ENCODE data around the gene FAF2. TPM values are rescaled to one million over a fixed set of nuclear protein-coding genes. Genes with fewer than 3 reads are reported as not detected.

The FAF2 gene
- total RNA-seq, 2 experiments from 2014 or later = 29.9 to 38.7 TPM

DNA sequence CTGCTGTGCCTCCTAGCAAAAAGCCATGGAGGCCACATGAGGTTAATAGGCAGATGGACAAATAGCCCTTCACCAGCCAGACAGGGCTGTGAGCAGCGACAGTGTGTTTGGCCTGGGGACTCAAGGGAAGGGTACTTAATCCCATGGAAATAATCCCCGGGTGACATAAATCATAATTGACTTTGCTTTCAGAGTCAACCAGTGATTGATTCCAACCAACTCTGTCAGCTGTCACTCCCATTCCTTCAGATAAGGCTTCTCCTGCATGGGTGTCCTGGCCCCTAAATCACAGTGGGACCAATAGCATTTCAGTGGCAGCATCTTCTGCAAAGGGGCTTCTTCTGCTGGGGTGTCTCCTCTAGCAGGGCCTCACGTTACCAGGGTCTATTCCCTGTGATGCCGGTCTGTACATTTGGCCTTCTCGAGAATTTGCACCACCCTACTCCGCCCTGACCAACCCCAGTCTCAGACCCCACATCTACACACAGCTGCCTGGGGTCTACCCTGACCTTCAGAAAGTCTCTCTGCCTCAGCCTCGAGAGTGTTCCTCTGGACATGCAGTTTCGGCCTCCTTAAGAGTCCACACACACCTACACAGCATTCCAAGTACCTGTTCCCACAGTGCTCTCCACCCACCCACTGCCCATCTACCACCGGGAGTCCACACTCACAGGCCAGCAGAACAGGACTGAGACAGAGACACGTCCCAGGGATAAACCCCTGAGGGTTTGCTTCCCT lies 35.5 kb upstream of the FAF2 start:
- DNase-seq (no peak), ATAC-seq (no peak)
- CTCF ChIA-PET = interaction anchor here (1.7 kb wide), 1 partner anchor 248 kb away, joined by 6 read pairs; no protein-coding TSS in a partner anchor
- H3K27me3 Mint-ChIP-seq = peaks cover 3% of the 10 kb centered on the region
- H3K9me3 Mint-ChIP-seq (ENCODE audit: low read depth) = no peaks in the 10 kb centered on the region
- H3K27ac Mint-ChIP-seq = no peak overlapping the region
- peaks cover 1% of the 10 kb centered on the region for H3K36me3 Mint-ChIP-seq
- no peak overlapping the region for H3K4me3 Mint-ChIP-seq
- H3K4me1 Mint-ChIP-seq = peaks cover 25% of the 10 kb centered on the region

- ATAC-seq (no peak), DNase-seq (no peak)
- H3K9me3 Mint-ChIP-seq (ENCODE audit: low read depth) = no peaks in the 10 kb centered on the region
- no peak overlapping the region for H3K27ac Mint-ChIP-seq
- peaks cover 25% of the 10 kb centered on the region for H3K4me1 Mint-ChIP-seq
- no peaks in the 10 kb centered on the region for H3K36me3 Mint-ChIP-seq
- CTCF ChIA-PET = interaction anchor here (1.7 kb wide), 1 partner anchor 248 kb away, joined by 6 read pairs; no protein-coding TSS in a partner anchor
- H3K27me3 Mint-ChIP-seq = peaks cover 3% of the 10 kb centered on the region
- H3K4me3 Mint-ChIP-seq = no peak overlapping the region
Observed at GRCh38 chr5:176413255-176413565, 35.0 kb upstream of the FAF2 start.

DNA sequence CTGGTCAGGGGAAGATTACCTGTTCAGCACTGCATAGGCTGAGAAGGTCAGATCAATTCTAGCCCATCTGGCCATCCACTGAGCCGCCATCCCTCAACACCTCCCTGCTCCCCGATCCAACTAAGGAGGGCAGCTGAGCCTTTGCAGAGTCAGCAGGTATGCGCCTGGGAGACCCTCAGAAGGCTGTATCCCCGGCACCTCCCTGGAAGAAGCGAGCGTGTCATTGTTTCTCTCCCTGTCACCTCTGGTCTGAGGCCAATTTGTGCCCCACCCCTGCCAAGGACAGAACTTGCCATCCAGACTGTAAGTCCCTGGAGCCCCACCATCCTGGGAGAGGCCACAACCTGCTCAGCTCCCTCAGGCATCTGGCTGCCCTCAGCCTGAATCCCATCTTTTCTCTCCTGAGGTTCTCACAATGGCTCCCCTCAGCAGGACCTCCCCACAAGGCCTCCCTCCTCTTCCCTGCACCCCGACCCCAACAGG lies 34.4 kb upstream of the FAF2 start:
- Mint-ChIP-seq H3K9me3 (ENCODE audit: low read depth) (no peaks in the 10 kb centered on the region), H3K27me3 (peaks cover 3% of the 10 kb centered on the region), H3K4me1 (peaks cover 25% of the 10 kb centered on the region), H3K27ac (no peak overlapping the region), H3K36me3 (no peaks in the 10 kb centered on the region), H3K4me3 (no peak overlapping the region)
- CTCF ChIA-PET = interaction anchor here (1.7 kb wide), 1 partner anchor 247 kb away, joined by 6 read pairs; no protein-coding TSS in a partner anchor
- DNase-seq (no peak), ATAC-seq (no peak)

DNA sequence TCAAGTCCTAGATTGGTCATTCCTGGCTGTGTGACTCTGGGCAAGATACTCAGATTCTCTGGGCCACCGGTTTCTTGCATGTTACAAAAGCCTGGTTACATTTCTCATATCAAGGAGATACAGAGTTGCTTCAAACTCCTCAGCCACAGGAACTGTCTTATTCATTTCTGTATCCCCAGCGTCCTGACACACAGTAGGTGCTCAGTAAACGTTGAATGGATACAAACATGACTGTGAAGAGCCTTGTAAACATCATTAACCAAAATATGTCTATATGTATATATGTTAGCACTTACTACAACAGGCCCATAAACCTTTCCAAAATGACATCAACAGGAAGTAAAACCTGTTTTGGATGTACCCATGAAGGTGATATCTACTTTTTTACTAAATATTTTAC lies 33.5 kb upstream of the FAF2 start:
- ATAC-seq (no peak), DNase-seq (no peak)
- Mint-ChIP-seq H3K27me3 (peaks cover 3% of the 10 kb centered on the region), H3K4me1 (peaks cover 25% of the 10 kb centered on the region), H3K27ac (peak overlapping the region; percentile 61), H3K36me3 (no peaks in the 10 kb centered on the region), H3K9me3 (ENCODE audit: low read depth) (no peaks in the 10 kb centered on the region), H3K4me3 (peak overlapping the region; percentile 68)
- CTCF ChIA-PET = interaction anchor here (1.3 kb wide), 1 partner anchor 128 kb away, joined by 5 read pairs; no protein-coding TSS in a partner anchor

DNA sequence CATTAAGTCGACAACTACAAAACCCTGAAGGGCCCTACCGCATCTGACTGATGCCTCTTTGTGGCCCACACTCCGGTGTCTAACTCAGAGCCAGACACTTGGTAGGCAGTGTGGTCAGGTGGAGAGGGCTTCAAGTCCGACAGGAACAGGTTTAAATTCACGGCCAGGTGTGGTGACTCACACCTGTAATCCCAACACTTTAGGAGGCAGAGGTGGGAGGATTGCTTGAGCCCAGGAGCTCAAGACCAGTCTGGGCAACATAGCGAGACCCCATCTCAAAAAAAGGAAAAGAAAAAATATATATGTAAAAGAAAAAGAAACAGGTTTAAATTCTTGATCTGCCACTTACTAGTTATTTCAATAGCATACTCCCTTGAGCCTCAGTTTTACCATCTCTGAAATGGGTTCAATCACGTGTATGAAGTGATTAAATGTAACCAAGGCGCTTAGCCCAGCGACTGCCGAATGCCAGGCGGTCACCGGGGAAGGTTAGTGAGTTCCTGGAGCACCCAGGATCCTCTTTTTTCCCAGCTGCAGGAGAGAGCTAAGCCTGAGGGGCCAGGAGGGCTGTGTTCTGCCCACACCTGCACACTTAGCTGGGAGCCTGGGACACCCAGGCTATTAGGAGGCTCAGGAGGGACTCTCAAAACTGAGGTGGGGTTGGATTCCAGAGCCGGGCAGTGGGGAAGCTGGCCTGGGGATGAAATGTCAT lies 32.8 kb upstream of the FAF2 start:
- H3K4me1 Mint-ChIP-seq = peaks cover 25% of the 10 kb centered on the region
- CTCF ChIA-PET = interaction anchor here (1.0 to 3.5 kb wide), 13 partner anchors 10 to 245 kb away, joined by 3 to 30 read pairs (median 10); partner anchors contain the start of genes FAF2, HIGD2A, NOP16 and RNF44
- ATAC-seq (no peak), DNase-seq (no peak)
- H3K36me3 Mint-ChIP-seq = no peaks in the 10 kb centered on the region
- peak overlapping the region; percentile 68 for H3K4me3 Mint-ChIP-seq
- no peaks in the 10 kb centered on the region for H3K9me3 Mint-ChIP-seq (ENCODE audit: low read depth)
- H3K27me3 Mint-ChIP-seq = peaks cover 6% of the 10 kb centered on the region
- H3K27ac Mint-ChIP-seq = peak overlapping the region; percentile 61

DNA sequence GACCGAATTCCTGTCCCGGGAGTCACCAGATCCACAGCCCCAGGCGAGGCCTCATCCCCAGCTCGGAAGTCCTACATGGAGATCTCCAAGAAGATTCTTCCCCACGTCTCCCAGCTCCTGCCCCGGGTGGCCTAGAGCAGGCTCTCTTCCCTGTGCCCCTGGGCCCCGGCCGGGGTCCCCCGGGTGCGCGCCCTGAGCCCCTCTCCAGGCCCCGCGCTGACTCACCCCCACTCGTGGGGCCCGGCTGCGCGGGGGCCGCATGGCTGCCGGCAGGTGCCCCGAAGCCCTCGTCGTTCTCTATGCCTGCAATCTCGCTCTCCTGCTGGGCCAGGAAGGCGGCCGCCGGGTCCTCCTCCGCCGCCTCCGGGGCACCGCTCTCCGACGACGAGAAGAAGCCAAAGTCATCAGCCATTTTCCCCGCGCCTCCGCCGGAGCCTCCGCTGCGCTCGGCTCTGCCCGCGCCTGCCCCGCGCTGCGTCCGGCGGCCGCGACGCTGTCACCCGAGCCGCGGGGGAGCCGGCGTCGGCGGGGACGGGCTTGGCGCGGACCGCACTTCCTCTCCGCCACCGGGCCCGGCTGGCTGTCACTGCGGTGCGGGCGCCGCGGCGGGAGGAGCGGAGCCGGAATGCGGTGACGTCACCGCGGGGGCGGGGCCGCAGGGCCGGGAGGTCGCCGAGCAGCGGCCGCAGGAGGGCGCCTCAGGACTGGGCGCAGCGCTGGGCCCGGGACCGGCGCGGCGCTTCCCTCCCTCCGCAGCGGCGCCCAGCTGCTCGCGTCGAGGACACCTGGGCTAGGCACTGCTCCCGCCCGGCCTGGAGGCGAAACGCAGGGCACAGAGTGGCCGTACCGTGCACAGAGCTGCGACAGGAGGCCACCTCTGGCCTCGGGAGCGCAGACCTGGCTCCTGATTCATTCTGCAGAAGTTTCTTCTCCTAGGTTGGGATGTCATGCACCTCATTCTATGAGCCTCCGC lies 31.9 kb upstream of the FAF2 start, which contains the start of gene CLTB:
TSS of gene CLTB (minus strand) at position 588 of the 973 bp plus-strand sequence. CDS start at position 412, 176 bp downstream.
- DNase-seq = peak; percentile 89
- Mint-ChIP-seq H3K4me1 (peaks cover 25% of the 10 kb centered on the region), H3K9me3 (ENCODE audit: low read depth) (no peaks in the 10 kb centered on the region), H3K36me3 (no peaks in the 10 kb centered on the region), H3K27me3 (peaks cover 12% of the 10 kb centered on the region), H3K27ac (peak within 1 kb of the TSS; percentile 61), H3K4me3 (peak within 1 kb of the TSS; percentile 68)
- ATAC-seq = peak; percentile 97
- CTCF ChIA-PET = interaction anchor here (0.6 to 3.5 kb wide), 36 partner anchors 10 to 245 kb away, joined by 3 to 30 read pairs (median 5); partner anchors contain the start of genes FAF2, HIGD2A, KIAA1191 and NOP16

DNA sequence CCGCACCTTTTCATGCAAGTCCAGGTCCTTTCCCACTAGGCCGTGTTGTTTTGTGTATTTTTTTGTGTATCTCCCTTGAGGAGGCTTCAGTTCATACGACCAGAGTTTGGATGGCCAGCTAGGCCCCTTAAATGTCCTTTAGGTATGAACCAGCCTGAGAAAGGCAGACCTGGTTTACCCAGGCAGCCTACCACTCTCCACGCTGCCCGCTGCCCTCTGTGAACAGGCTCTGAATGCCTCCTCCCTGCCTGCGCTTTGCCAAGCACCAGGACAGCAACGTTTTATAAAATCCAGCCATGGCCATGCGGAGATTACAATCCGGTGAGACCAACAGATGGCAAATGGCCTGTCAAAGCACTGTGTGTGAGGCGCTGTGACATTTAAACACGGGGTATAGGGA lies 31.2 kb upstream of the FAF2 start:
- Mint-ChIP-seq H3K27ac (peak overlapping the region; percentile 36), H3K9me3 (ENCODE audit: low read depth) (no peaks in the 10 kb centered on the region), H3K36me3 (no peaks in the 10 kb centered on the region), H3K4me1 (peaks cover 25% of the 10 kb centered on the region), H3K27me3 (peaks cover 17% of the 10 kb centered on the region), H3K4me3 (peak overlapping the region; percentile 56)
- DNase-seq (no peak), ATAC-seq (no peak)
- CTCF ChIA-PET = interaction anchor here (0.6 to 3.5 kb wide), 33 partner anchors 10 to 244 kb away, joined by 3 to 30 read pairs (median 5); partner anchors contain the start of genes FAF2, HIGD2A, KIAA1191 and NOP16

- peaks cover 22% of the 10 kb centered on the region for H3K4me1 Mint-ChIP-seq
Observed at GRCh38 chr5:176418251-176418650, 29.9 kb upstream of the FAF2 start.

DNA sequence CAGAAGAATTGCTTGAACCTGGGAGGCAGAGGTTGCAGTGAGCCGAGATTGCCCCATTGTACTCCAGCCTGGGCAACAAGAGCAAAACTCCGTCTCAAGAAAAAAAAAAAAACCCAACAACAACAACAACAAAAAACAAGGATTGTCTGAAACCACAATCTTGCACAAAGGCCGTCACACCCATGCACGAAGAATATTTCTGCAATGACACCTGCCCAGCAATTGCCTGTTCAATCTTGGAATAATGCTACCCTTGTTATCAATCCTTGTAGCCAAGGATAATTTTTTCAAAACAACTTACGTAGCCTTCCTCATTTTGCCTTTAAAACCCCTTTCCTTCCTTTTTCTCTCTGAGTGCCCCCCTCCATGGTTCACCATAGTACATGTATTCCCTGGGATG lies 28.1 kb upstream of the FAF2 start:
- Mint-ChIP-seq H3K4me1 (peaks cover 14% of the 10 kb centered on the region), H3K27me3 (peaks cover 23% of the 10 kb centered on the region), H3K9me3 (ENCODE audit: low read depth) (no peaks in the 10 kb centered on the region), H3K27ac (no peak overlapping the region), H3K36me3 (no peaks in the 10 kb centered on the region), H3K4me3 (no peak overlapping the region)
- CTCF ChIA-PET = no interaction called here
- DNase-seq (no peak), ATAC-seq (no peak)

More at GRCh38 chr5:176418251-176418650, 29.9 kb upstream of the FAF2 start:
- H3K36me3 Mint-ChIP-seq = no peaks in the 10 kb centered on the region
- no peak overlapping the region for H3K4me3 Mint-ChIP-seq
- H3K27me3 Mint-ChIP-seq = peaks cover 23% of the 10 kb centered on the region
- ATAC-seq (no peak), DNase-seq (no peak)
- CTCF ChIA-PET = interaction anchor here (0.9 to 3.5 kb wide), 10 partner anchors 19 to 200 kb away, joined by 3 to 30 read pairs (median 4); partner anchors contain the start of genes FAF2 and RNF44
- no peak overlapping the region for H3K27ac Mint-ChIP-seq
- H3K9me3 Mint-ChIP-seq (ENCODE audit: low read depth) = no peaks in the 10 kb centered on the region

GRCh38 chr5:176420972-176421544 lies 27.1 kb upstream of the FAF2 start:
- ATAC-seq (no peak), DNase-seq (no peak)
- H3K9me3 Mint-ChIP-seq (ENCODE audit: low read depth) = no peaks in the 10 kb centered on the region
- H3K4me3 Mint-ChIP-seq = no peak overlapping the region
- H3K27me3 Mint-ChIP-seq = peaks cover 23% of the 10 kb centered on the region
- peaks cover 8% of the 10 kb centered on the region for H3K4me1 Mint-ChIP-seq
- no peak overlapping the region for H3K27ac Mint-ChIP-seq
- CTCF ChIA-PET = interaction anchor here (1.0 to 1.4 kb wide), 2 partner anchors 17 to 152 kb away, joined by 5 to 6 read pairs; no protein-coding TSS in a partner anchor
- peaks cover 2% of the 10 kb centered on the region for H3K36me3 Mint-ChIP-seq

GRCh38 chr5:176424181-176424580 lies 24.0 kb upstream of the FAF2 start:
- CTCF ChIA-PET = interaction anchor here (1.5 kb wide), 1 partner anchor 23 kb away, joined by 6 read pairs; no protein-coding TSS in a partner anchor
- H3K36me3 Mint-ChIP-seq = peaks cover 3% of the 10 kb centered on the region
- H3K4me1 Mint-ChIP-seq = no peaks in the 10 kb centered on the region
- no peaks in the 10 kb centered on the region for H3K9me3 Mint-ChIP-seq (ENCODE audit: low read depth)
- H3K27me3 Mint-ChIP-seq = peaks cover 22% of the 10 kb centered on the region
- H3K4me3 Mint-ChIP-seq = no peak overlapping the region
- H3K27ac Mint-ChIP-seq = no peak overlapping the region
- ATAC-seq (no peak), DNase-seq (no peak)

DNA sequence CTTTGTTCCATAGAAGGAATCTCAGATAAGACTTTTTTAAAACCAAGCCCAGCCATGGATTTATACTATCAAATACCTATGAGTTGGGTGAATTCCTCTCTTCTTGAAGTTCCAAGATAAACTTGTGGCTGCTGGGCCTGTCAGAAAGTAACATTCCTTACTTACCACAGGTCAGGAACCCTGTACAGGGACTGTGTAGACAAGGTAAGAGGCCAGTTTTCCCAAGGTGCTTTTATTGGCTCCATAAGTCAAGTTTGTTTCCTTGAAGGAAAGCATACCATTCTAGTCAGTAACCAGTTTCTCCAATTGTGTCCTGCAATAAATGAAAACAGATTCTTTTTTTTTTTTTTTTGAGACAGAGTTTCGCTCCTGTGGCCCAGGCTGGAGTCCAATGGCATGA lies 23.0 kb upstream of the FAF2 start:
- CTCF ChIA-PET = no interaction called here
- DNase-seq (no peak), ATAC-seq (no peak)
- H3K9me3 Mint-ChIP-seq (ENCODE audit: low read depth) = no peaks in the 10 kb centered on the region
- no peak overlapping the region for H3K4me3 Mint-ChIP-seq
- H3K27me3 Mint-ChIP-seq = peaks cover 21% of the 10 kb centered on the region
- H3K27ac Mint-ChIP-seq = no peak overlapping the region
- H3K4me1 Mint-ChIP-seq = no peaks in the 10 kb centered on the region
- peaks cover 3% of the 10 kb centered on the region for H3K36me3 Mint-ChIP-seq

All from activated CD8-positive, alpha-beta memory T cell treated with anti-CD3 and anti-CD28 coated beads, Interleukin-2, amount 10 ng/mL, durations not matched to agents 7 days and 5 days (primary cell).